ENCODE measurements around the gene VWA1.
"Not testable (repeated sequence)": the region's sequence is repeated elsewhere in the genome, so short reads cannot be mapped to it uniquely, and the experiment has no call there.

VWA1 gene

DNA sequence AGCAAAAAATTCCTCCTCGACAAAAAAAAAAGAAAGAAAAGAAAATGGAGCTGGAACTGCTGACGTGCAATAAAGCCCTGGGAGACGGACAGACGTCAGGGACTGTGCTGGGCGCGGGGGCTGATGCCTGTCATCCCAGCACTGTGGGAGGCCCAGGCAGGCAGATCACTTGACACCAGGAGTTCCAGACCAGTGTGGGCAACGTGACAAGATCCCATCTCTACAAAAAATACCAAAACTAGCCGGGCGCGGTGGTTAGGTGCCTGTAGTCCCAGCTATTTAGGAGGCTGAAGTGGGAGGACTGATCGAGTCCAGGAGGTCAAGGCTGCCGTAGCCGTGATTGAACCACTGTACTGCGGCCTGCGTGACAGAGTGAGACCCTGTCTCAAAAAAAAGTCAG lies 10.8 kb upstream of the VWA1 start:
- no peak for DNase-seq

- DNase-seq, result no peak
Observed at GRCh38 chr1:1425426-1425752, 10.1 kb upstream of the VWA1 start.

DNA sequence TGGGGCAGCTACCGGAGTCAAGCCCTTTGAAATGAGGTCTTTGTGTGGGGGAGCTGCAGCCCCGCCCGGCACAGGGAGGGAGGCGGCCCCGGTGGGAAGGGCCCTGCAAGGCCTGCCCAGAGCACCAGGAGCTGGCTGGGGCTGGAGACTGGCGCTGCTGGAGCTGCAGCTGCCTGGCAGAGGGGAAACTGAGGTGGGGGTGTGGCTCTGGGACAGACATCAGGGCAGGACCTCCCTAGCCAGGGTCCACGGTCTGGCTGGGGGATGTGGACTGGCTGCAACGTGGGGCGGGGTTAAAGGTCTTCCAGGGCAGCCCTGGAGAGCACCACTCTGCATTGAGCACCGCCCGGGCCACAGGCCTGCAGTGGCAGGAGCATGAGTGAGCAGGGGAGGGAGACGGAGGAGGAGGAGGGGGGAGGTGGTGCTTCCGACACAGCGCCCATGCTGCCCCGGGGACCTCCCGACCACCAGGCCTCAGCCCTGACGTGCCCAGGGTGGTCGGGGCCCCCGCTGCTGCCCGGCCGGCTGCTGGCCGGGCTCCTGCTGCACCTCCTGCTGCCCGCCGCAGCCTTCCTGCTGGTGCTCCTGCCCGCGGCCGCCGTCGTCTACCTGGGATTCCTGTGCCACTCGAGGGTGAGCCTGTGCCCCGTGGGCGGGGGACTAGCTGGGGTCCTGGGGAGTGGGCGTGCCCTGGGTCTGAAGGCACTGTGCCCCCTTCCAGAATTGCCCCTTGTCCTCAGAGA lies 9.6 kb upstream of the VWA1 start:
- no peak for DNase-seq

DNA sequence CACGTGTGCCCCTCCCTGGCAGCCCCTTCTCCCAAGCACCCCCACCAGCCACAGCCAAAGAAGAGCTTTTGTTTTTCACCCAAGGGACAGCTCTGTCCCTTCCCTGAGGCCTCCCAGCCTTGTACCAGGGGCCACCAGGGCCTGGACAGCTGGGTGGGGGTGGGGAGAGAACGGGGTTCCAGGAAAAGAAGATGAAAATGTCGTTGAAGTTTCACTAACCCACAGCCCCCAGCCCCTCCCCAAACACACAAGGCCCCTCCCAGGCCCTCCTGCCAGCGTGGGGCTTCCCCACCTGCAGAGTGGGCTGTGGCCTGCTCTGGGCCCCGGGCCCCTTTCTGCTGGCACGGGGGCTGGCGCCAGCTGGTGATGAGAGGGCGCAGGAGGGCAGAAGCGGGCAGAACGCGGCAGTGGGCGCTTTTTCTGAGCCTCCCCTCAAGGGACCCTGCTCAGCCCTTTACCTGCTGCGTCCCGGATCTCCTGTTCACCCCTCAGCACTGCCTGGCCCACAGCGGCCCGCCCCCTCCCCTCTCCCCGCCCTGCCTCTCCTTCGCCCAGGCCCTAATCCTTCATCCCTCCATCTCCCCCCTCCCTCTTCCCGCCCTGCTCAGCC lies 8.9 kb upstream of the VWA1 start:
- no peak for DNase-seq

- DNase-seq, result no peak
Observed at GRCh38 chr1:1427106-1427819, 8.2 kb upstream of the VWA1 start.

GRCh38 chr1:1427820-1428148 lies 7.7 kb upstream of the VWA1 start:
- no peak for DNase-seq

DNA sequence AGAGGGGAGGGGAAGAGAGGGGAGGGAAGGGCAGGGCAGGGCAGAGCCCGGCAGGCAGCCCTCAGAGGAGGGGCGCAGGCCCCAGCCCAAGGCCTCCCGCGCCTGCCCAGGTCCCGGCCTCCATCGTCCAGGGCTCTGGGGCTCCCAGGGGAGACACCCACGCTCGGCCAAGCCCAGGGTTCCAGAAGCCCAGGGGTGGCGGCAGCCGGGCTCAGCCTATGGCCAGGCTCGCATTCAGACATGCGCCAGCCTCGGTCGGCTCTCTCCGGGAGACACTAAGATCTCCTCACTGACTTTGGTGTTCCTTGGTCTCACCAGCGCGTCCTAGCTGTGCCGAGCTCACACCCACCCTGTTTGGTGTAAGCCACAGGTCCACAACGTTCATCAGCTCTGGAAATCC lies 7.3 kb upstream of the VWA1 start:
- DNase-seq, result no peak

DNA sequence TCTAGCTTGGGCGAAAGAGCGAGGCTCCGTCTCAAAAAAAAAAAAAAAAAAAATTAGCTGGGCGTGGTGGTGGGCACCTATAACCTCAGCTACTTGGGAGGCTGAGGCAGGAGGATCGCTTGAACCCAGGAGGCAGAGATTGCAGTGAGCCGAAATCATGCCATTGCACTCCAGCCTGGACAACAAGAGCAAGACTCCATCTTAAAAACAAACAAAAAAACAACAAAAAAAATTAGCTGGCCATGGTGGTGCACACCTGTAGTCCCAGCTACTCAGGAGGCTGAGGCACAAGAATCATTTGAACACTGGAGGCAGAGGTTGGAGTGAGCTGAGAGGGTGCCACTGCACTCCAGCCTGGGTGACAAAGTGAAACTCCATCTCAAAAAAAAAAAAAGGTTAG lies 6.5 kb upstream of the VWA1 start:
- DNase-seq, result not testable (repeated sequence)

GRCh38 chr1:1429671-1430073 lies 5.8 kb upstream of the VWA1 start:
- no peak for DNase-seq

- no peak for DNase-seq
Observed at GRCh38 chr1:1430114-1430982, 5.1 kb upstream of the VWA1 start.

- DNase-seq, result no peak
Observed at GRCh38 chr1:1430992-1431844, 4.3 kb upstream of the VWA1 start.

DNA sequence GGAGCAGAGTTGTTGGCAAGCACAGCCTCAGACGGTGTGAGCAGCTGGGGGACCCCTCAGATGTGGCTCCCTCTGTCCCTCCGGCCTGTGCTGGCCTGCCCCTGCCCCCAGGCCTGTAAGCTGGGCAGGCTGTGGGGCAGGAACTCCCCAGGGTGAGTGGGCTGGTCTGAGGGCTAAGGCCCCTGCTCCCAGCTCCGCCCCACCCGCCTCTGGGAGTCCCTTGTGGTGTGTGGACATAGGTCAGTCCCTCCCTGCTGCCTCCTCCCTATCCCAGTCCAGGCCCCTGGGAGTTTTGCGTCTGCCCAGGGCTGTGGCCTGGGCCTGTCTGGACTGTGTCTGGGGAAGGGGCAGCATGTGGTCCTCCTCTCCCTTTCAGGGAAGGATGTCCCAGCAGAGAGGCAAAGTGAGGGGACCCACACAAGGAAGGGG lies 3.6 kb upstream of the VWA1 start:
- no peak for DNase-seq

- DNase-seq, result no peak
Observed at GRCh38 chr1:1432274-1432950, 3.1 kb upstream of the VWA1 start.

GRCh38 chr1:1432951-1433803 lies 2.3 kb upstream of the VWA1 start:
- no peak for DNase-seq

DNA sequence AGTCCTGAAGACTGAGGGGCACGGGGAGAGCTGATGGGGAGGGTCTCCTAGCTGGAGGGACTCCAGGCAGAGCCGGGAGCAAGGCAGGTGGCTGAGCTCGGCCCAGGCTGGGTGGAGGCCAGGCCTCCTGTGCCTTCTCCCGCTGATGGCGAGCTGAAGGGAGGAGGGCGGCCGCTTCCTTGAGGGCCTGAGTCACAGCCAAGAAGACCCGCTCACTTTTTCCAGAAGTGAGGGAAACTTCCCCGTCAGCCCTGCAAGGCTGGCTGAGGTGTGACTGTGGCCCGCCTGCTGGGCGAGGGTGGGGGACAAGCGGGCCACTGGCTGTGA lies 1.7 kb upstream of the VWA1 start:
- peak; percentile 79 for DNase-seq

- no peak for DNase-seq
Observed at GRCh38 chr1:1434131-1434823, 1.2 kb upstream of the VWA1 start.

DNA sequence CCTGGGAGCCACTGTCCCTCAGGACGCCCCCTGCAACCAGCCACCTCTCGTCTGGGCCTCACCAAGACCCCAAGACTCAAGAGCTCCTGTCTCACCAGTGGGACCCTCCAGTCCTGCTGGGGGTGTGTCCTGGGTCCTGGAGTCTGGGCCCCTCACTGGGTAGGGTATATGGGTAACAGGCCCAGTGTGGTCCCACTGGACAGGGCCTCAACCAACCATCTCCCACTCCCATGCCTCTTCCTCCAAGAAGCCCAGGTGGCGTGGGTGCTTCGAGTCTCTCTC lies 725 bp upstream of the VWA1 start:
- DNase-seq, result no peak

DNA sequence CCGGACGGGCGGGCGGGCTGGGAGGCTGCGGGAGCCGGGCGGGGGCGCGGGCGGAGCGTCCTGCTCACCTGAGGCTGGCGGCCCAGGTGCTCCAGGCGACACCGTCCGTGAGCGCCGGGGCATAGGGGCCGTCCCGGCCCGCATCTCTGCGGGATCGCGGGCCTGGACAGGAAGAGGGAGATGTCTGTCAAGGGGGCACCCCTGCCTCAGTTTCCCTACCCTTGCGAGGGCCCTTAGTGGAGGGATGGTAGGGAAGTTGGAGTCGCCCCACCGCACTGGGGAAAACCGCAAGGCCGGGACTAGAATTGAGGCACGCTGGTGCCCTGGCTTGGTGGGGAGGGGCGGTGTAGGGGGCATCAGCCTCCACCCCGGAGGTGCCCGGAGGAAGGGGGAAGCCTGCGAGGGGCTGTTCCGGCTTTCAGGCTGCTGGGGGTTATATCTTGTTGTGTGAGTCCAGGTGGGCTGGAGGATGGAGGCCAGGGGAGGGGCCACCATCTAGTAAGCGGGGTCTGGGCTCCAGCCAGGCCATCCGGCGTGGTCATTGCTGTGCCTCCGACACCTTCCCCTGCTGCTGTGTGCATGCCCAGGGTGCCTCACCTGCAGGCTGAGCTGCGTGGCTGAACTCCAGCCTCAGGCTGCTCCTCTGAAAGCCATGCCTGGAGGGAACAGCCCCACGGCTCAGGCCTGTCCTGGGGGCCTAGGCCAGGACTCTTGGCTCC lies 580 bp downstream of the VWA1 start:
- DNase-seq, result no peak

DNA sequence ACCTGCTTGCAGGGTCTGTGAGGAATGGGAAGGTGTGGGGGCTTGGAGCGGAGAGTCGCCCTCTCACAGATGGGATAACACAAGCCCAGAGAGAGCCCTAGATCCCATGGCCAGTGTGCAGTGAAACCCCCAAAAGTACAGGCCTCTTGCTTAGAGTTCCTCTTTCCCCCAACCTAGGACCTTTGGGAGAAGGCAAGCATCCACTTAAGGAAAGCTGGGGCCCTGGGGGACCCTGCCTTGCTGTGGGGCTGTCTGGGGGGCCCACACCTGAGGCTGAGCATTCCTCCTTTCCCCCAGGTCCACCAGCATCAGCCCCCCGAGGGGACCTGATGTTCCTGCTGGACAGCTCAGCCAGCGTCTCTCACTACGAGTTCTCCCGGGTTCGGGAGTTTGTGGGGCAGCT lies 1.1 kb downstream of the VWA1 start:
- no peak for DNase-seq

Data from stimulated activated CD4-positive, alpha-beta T cell treated with anti-CD3 and anti-CD28 coated beads, Interleukin-1b, Interleukin-23, amount 100 ng/mL, for 48 hours (primary cell).